Vagina (tissue), 2 donors: ENCODE data around the gene SLC1A2. TPM values are rescaled to one million over a fixed set of nuclear protein-coding genes. Genes with fewer than 3 reads are reported as not detected.
A peak's percentile ranks its signal among the peaks of the same experiment; 100 is the strongest.

Experiments
- DNase-seq, 2 donors: peaks; one replicate each; pipeline ENCODE4 v3.0.0-alpha.2; 2017; ENCODE audit errors: extremely low spot score in 2 of 2
- H3K27ac ChIP-seq: fragments of 200-600 bp; sonication (generic); one replicate; pipeline ENCODE4 v1.5.1; 2019
- H3K27me3 ChIP-seq: fragments of 200-600 bp; sonication (generic); one replicate; pipeline ENCODE4 v1.5.1; 2019
- H3K36me3 ChIP-seq, 2 donors: fragments of 200-600 bp; sonication (generic); one replicate each; pipeline ENCODE4 v1.5.1; 2017 to 2019
- H3K4me1 ChIP-seq: fragments of 200-600 bp; sonication (generic); one replicate; pipeline ENCODE4 v1.5.1; 2019
- H3K4me3 ChIP-seq, 2 donors: fragments of 200-600 bp; sonication (generic); 1 replicate in 1 of 2; 2 replicates in 1 of 2; pipeline ENCODE4 v1.5.1; 2016 to 2019
- H3K9me3 ChIP-seq: fragments of 200-600 bp; sonication (generic); one replicate; pipeline ENCODE4 v1.5.1; 2019
- POLR2A ChIP-seq, 2 donors: fragments of 450-650 bp; IDR thresholded peaks; one replicate each; pipeline ENCODE4 v1.6.1; 2017; ENCODE audit warnings: antibody characterized with exemption in 2 of 2, mild to moderate bottlenecking in 2 of 2, moderate library complexity in 2 of 2
- POLR2AphosphoS5 ChIP-seq, 2 donors: sonication (generic); formaldehyde crosslinking; IDR thresholded peaks; one replicate each; pipeline ENCODE4 v1.9.0; 2017; ENCODE audit warnings: antibody characterized with exemption in 2 of 2, mild to moderate bottlenecking in 2 of 2, low read depth in 1 of 2; ENCODE audit not compliant: insufficient read depth in 1 of 2
- intact Hi-C: fragments of 100-400 bp; cut with DNase I; formaldehyde crosslinking; loops from one replicate; pipeline ENCODE4 v1.15.1; 2023
- total RNA-seq: library from RNA; depleted of rRNA; stranded (reverse); fragments of >200 nt; gene quantifications from one replicate; pipeline ENCODE4 v1.2.3, GENCODE V29; 2016
- TF ChIP-seq, protein P1 (sequence below), 3 experiments: fragments of 450-650 bp in 2 of 3; fragments of 200-600 bp in 1 of 3; sonication (generic) in 1 of 3; IDR thresholded peaks; one replicate each; pipeline ENCODE4 v1.5.1; 2017 to 2019; ENCODE audit warnings: antibody characterized with exemption in 3 of 3, mild to moderate bottlenecking in 2 of 3, moderate library complexity in 2 of 3

Gene SLC1A2
- total RNA-seq, 1 donor from 2014 or later: 4.7 TPM

DNA sequence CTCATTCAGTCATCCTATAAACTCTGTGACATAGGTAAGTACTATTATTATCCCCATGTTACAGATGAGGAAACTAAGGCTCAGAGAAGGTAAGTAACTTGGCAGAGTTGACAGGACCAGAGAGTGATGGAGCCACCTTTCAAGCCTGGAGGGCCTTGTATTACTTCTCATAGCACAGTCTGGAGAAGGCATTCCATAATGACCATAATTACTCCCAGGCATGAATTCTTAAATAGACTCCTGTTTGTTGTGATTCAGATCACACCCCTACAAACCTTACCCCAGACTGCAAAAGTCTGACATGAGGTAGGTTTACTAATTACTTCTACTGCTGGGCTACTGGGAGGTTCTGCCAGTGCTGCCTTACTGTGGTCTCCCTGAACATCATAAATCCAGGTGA is 203.4 kb downstream of the SLC1A2 start:
- no peak overlapping the region for H3K27ac ChIP-seq
- no peak for DNase-seq
- H3K36me3 ChIP-seq: peaks cover 0 to 48% of the 10 kb centered on the region in 2 donors
- no peak overlapping the region for H3K4me3 ChIP-seq
- intact Hi-C loops: no loop called here
- H3K27me3 ChIP-seq: no peaks in the 10 kb centered on the region
- no peaks in the 10 kb centered on the region for H3K9me3 ChIP-seq
- no peak for TF ChIP-seq POLR2A (IDR thresholded peaks at IDR 0.05)
- TF ChIP-seq POLR2AphosphoS5 (IDR thresholded peaks at IDR 0.05; ENCODE audit: insufficient read depth in 1 of 2, low read depth in 1 of 2): no peak
- TF ChIP-seq, protein P1, sequence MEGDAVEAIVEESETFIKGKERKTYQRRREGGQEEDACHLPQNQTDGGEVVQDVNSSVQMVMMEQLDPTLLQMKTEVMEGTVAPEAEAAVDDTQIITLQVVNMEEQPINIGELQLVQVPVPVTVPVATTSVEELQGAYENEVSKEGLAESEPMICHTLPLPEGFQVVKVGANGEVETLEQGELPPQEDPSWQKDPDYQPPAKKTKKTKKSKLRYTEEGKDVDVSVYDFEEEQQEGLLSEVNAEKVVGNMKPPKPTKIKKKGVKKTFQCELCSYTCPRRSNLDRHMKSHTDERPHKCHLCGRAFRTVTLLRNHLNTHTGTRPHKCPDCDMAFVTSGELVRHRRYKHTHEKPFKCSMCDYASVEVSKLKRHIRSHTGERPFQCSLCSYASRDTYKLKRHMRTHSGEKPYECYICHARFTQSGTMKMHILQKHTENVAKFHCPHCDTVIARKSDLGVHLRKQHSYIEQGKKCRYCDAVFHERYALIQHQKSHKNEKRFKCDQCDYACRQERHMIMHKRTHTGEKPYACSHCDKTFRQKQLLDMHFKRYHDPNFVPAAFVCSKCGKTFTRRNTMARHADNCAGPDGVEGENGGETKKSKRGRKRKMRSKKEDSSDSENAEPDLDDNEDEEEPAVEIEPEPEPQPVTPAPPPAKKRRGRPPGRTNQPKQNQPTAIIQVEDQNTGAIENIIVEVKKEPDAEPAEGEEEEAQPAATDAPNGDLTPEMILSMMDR (IDR thresholded peaks at IDR 0.05): no peak
- peaks cover 40% of the 10 kb centered on the region for H3K4me1 ChIP-seq

DNA sequence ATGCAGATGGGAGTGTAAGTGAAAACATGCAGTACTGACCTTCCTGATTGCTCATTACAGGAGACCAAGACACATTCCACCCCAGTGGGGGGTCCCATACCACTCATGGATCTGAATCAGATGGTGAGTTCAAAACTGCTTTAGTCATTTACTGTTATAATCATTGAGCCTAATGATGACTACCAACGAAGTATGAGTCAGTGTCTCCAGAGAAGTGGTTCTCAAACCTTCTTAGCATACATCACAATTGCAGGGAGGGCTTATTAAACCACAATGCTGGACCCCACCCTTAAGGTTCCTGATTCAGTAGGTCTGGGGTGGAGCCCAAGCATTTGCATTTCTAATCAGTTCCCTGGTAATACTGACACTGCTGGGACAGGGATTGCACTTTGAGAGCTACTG is 204.6 kb downstream of the SLC1A2 start:
- Histone ChIP-seq H3K36me3 (peaks cover 0 to 51% of the 10 kb centered on the region in 2 donors), H3K9me3 (no peaks in the 10 kb centered on the region), H3K4me3 (no peak overlapping the region), H3K4me1 (peaks cover 40% of the 10 kb centered on the region), H3K27ac (peak overlapping the region; percentile 31), H3K27me3 (no peaks in the 10 kb centered on the region)
- no peak for TF ChIP-seq POLR2AphosphoS5 (IDR thresholded peaks at IDR 0.05; ENCODE audit: insufficient read depth in 1 of 2, low read depth in 1 of 2)
- TF ChIP-seq POLR2A (IDR thresholded peaks at IDR 0.05): no peak
- TF ChIP-seq, protein P1 (IDR thresholded peaks at IDR 0.05): no peak
- intact Hi-C loops: no loop called here
- DNase-seq: no peak

DNA sequence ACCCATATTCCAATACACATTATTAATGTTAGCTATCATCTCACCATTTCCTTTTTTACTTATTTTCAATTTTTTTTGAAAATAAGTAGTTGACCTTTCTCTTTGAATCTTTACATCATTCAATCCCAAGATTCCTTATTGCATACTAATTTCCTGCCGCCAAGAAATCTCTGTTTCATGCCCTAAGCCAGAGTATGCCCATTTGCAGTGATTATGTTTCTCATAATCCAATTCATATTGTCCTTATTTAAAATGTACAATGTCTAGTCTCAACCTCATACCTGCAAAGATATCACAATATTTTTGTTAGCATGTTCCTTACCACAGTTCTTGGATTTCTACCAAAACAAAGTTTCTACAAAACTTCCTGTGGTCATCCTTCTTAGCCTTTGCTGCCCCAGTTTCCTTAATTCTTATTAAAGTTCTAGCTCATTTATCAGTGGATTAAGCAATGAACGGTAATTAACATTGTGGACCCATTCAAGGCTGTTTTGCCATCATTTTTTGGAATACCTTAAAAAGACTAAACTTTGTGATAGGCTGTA is 205.1 kb downstream of the SLC1A2 start:
- peaks cover 40% of the 10 kb centered on the region for H3K4me1 ChIP-seq
- H3K27me3 ChIP-seq: no peaks in the 10 kb centered on the region
- intact Hi-C loops: no loop called here
- no peak overlapping the region for H3K4me3 ChIP-seq
- peak overlapping the region; percentile 31 for H3K27ac ChIP-seq
- H3K9me3 ChIP-seq: no peaks in the 10 kb centered on the region
- DNase-seq: no peak
- TF ChIP-seq POLR2A (IDR thresholded peaks at IDR 0.05) (no peak), POLR2AphosphoS5 (IDR thresholded peaks at IDR 0.05; ENCODE audit: insufficient read depth in 1 of 2, low read depth in 1 of 2) (no peak)
- TF ChIP-seq, protein P1 (IDR thresholded peaks at IDR 0.05): no peak
- peaks cover 0 to 48% of the 10 kb centered on the region in 2 donors for H3K36me3 ChIP-seq

DNA sequence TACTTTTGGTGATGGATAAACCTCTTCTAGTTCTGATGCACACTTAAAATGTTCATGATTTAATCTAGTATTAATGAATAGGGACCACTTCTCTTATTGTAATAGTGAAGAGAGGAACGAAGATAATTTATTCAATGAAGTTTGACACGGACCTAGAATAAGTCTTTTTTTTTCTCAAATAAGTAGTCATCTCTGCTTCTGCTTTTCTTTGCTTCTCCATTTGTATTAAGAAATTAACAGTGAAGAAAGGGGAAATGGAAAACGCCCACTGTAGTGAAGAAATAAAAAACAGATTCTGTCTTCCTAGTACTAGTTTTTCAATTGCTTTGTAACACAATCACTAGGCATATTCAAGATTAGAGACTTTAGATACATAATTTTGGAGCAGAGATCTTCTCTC is 207.4 kb downstream of the SLC1A2 start:
- no peak for DNase-seq
- Histone ChIP-seq H3K4me3 (no peak overlapping the region), H3K27me3 (no peaks in the 10 kb centered on the region), H3K4me1 (peaks cover 22% of the 10 kb centered on the region), H3K27ac (no peak overlapping the region), H3K9me3 (no peaks in the 10 kb centered on the region), H3K36me3 (peaks cover 0 to 44% of the 10 kb centered on the region in 2 donors)
- TF ChIP-seq, protein P1 (IDR thresholded peaks at IDR 0.05): no peak
- TF ChIP-seq POLR2AphosphoS5 (IDR thresholded peaks at IDR 0.05; ENCODE audit: insufficient read depth in 1 of 2, low read depth in 1 of 2) (no peak), POLR2A (IDR thresholded peaks at IDR 0.05) (no peak)
- intact Hi-C loops: no loop called here

DNA sequence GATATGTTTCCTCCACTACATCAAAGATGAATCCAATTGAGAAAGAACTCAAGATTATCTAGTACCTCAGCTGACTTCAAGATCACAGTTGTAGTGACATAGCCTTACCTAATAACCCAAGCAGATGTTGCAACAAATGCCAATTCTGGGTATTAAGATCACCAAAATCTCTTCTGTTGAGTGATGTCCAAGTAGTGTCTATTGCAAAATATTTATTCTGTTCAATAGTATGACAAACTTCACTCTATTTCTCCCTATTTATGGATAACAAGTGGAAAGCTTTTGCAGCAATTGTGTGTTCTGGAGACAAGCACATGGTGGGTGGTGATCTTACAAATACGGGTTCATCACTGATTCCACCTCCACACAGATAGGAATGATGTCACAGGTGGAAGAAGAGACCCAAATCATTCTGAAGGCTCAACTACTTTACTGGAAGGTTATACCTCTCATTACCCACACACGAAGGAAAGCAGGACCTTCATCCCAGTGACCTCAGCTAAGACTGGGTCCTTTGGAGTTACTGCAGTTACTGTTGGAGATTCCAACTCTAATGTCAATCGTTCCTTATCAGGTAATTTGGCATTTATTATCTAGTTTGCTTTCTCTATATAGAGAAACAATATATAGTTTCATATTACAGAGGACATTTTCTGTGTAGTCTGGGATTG is 208.3 kb downstream of the SLC1A2 start:
- H3K36me3 ChIP-seq: peaks cover 0 to 38% of the 10 kb centered on the region in 2 donors
- TF ChIP-seq POLR2A (IDR thresholded peaks at IDR 0.05) (no peak), POLR2AphosphoS5 (IDR thresholded peaks at IDR 0.05; ENCODE audit: insufficient read depth in 1 of 2, low read depth in 1 of 2) (no peak)
- TF ChIP-seq, protein P1 (IDR thresholded peaks at IDR 0.05): no peak
- intact Hi-C loops: no loop called here
- DNase-seq: no peak
- H3K9me3 ChIP-seq: no peaks in the 10 kb centered on the region
- no peak overlapping the region for H3K4me3 ChIP-seq
- H3K4me1 ChIP-seq: peaks cover 22% of the 10 kb centered on the region
- no peak overlapping the region for H3K27ac ChIP-seq
- H3K27me3 ChIP-seq: no peaks in the 10 kb centered on the region
